Measurements from ENCODE around the gene PAPPA2. TPM values are rescaled to one million over a fixed set of nuclear protein-coding genes. Genes with fewer than 3 reads are reported as not detected.

The PAPPA2 gene
- total RNA-seq, 1 experiment from 2014 or later: 0.03 TPM

GRCh38 chr1:176796583-176796982, 333.6 kb downstream of the PAPPA2 start:
- Histone ChIP-seq H3K9me3 (ENCODE audit: control insufficient read depth, insufficient read depth, low read depth, low read length) (no peaks in the 10 kb centered on the region), H3K27me3 (ENCODE audit: control insufficient read depth, insufficient read depth, low read length) (no peaks in the 10 kb centered on the region), H3K4me1 (ENCODE audit: control insufficient read depth, insufficient read depth, low read length) (no peaks in the 10 kb centered on the region), H3K4me3 (ENCODE audit: low read depth in 2 of 2, low read length in 2 of 2) (no peak overlapping the region), H3K27ac (ENCODE audit: low read length) (no peak overlapping the region), H3K36me3 (ENCODE audit: control insufficient read depth, insufficient read depth, low read length) (no peaks in the 10 kb centered on the region)
- ChIA-PET POLR2A (no interaction called here), CTCF (no interaction called here)
- in situ Hi-C loops (cut with HindIII; ENCODE audit: low pct_unique_long_range_greater_than_20kb, low sequenced_read_pairs) (no loop called here), intact Hi-C loops (cut with micrococcal nuclease; ENCODE audit: unreplicated experiment) (no loop called here)
- ATAC-seq (no peak), DNase-seq (ENCODE audit: low read depth, low spot score) (no peak)
- TF ChIP-seq CTCF (IDR thresholded peaks at IDR 0.05) (no peak), POLR2AphosphoS5 (IDR thresholded peaks at IDR 0.05; ENCODE audit: low read depth, low read length) (no peak), TCF7L2 (IDR thresholded peaks at IDR 0.05; ENCODE audit: low read depth, low read length) (no peak)
- no TSS peak for BruUV-seq (replicated peaks)

DNA sequence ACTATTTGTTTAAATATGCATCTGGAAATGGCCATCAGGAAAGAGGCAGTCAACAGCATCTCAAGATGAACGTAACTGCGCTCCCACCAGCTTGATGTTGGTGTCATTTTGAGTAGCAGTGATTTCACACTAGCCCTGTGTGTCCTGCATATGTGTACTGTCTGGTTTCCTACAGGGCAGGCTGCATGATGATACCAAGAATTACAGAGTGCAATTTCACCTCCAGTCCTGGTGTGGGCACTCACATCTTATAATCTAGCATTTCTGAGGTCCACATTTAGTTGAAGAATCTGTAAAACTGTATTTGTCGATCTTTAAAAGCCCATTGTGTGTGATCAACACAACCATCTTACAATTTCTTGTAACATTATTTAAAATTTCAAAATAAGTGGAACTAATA, 336.4 kb downstream of the PAPPA2 start:
- ChIA-PET CTCF (no interaction called here), POLR2A (no interaction called here)
- in situ Hi-C loops (cut with HindIII; ENCODE audit: low pct_unique_long_range_greater_than_20kb, low sequenced_read_pairs): no loop called here
- no TSS peak for BruUV-seq (replicated peaks)
- no peak for TF ChIP-seq TCF7L2 (IDR thresholded peaks at IDR 0.05; ENCODE audit: low read depth, low read length)
- TF ChIP-seq REST (IDR thresholded peaks at IDR 0.05; ENCODE audit: insufficient read depth in 1 of 2, low read depth in 2 of 2, low read length in 1 of 2): no peak
- TF ChIP-seq POLR2AphosphoS5 (IDR thresholded peaks at IDR 0.05; ENCODE audit: low read depth, low read length): no peak
- ATAC-seq (no peak), DNase-seq (ENCODE audit: low read depth, low spot score) (no peak)
- Histone ChIP-seq H3K9me3 (ENCODE audit: control insufficient read depth, insufficient read depth, low read depth, low read length) (no peaks in the 10 kb centered on the region), H3K4me3 (ENCODE audit: low read depth in 2 of 2, low read length in 2 of 2) (no peak overlapping the region), H3K27me3 (ENCODE audit: control insufficient read depth, insufficient read depth, low read length) (no peaks in the 10 kb centered on the region), H3K27ac (ENCODE audit: low read length) (no peak overlapping the region), H3K36me3 (ENCODE audit: control insufficient read depth, insufficient read depth, low read length) (no peaks in the 10 kb centered on the region), H3K4me1 (ENCODE audit: control insufficient read depth, insufficient read depth, low read length) (no peaks in the 10 kb centered on the region)
- intact Hi-C loops (cut with micrococcal nuclease; ENCODE audit: unreplicated experiment): no loop called here

DNA sequence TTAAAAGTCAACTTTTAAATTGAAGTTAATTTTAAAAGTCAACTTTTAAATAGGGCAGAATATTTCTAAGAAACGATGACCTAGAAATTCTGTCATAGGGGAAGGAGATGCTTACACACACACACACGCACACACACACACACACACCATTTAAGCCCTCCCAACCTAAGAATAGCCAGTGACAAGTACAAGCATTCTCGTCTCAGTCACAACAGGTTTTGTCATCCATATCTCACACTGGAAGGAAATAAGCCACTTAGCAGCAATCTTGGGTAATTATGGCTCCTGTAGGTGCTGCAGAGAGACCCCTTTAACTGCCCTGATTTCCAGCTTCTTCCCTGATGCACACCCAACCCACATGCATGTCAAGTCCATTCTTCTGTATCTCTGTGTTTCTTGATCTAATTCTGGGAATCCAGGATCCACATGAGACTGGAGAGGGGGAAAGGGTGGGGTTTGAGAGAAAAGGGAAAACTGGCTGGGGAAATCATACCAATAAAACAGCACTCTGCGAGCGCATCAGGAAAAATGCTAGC, 338.1 kb downstream of the PAPPA2 start:
- POLR2A ChIA-PET: no interaction called here
- H3K27me3 ChIP-seq (ENCODE audit: control insufficient read depth, insufficient read depth, low read length): no peaks in the 10 kb centered on the region
- no TSS peak for BruUV-seq (replicated peaks)
- H3K36me3 ChIP-seq (ENCODE audit: control insufficient read depth, insufficient read depth, low read length): no peaks in the 10 kb centered on the region
- CTCF ChIA-PET: interaction anchor here (0.6 kb wide), 1 partner anchor 23 kb away, joined by 7 read pairs; no protein-coding TSS in a partner anchor
- intact Hi-C loops (cut with micrococcal nuclease; ENCODE audit: unreplicated experiment): no loop called here
- H3K9me3 ChIP-seq (ENCODE audit: control insufficient read depth, insufficient read depth, low read depth, low read length): no peaks in the 10 kb centered on the region
- no peaks in the 10 kb centered on the region for H3K4me1 ChIP-seq (ENCODE audit: control insufficient read depth, insufficient read depth, low read length)
- in situ Hi-C loops (cut with HindIII; ENCODE audit: low pct_unique_long_range_greater_than_20kb, low sequenced_read_pairs): no loop called here
- TF ChIP-seq TCF7L2 (IDR thresholded peaks at IDR 0.05; ENCODE audit: low read depth, low read length) (no peak), CTCF (IDR thresholded peaks at IDR 0.05) (no peak), REST (IDR thresholded peaks at IDR 0.05; ENCODE audit: insufficient read depth in 1 of 2, low read depth in 2 of 2, low read length in 1 of 2) (no peak), POLR2AphosphoS5 (IDR thresholded peaks at IDR 0.05; ENCODE audit: low read depth, low read length) (no peak), SIN3A (IDR thresholded peaks at IDR 0.05; ENCODE audit: borderline replicate concordance, insufficient read depth, low read depth, low read length) (no peak)
- DNase-seq (ENCODE audit: low read depth, low spot score): no peak
- ATAC-seq: no peak
- H3K27ac ChIP-seq (ENCODE audit: low read length): no peak overlapping the region
- no peak overlapping the region for H3K4me3 ChIP-seq (ENCODE audit: low read depth in 2 of 2, low read length in 2 of 2)
